Ascending aorta (tissue), 2 donors: ENCODE measurements around the gene LRRC37A3. TPM values are rescaled to one million over a fixed set of nuclear protein-coding genes. Genes with fewer than 3 reads are reported as not detected.
"Not testable (repeated sequence)": the region's sequence is repeated elsewhere in the genome, so short reads cannot be mapped to it uniquely, and the experiment has no call there.

Source experiments
- DNase-seq, 2 donors: peaks; one replicate each; pipeline ENCODE4 v3.0.0-alpha.2; 2019; ENCODE audit warnings: low spot score in 2 of 2
- H3K27ac ChIP-seq, 2 donors: fragments of 200-600 bp; sonication (generic); one replicate each; pipeline ENCODE4 v1.5.1; 2016 to 2017; ENCODE audit warnings: mild to moderate bottlenecking in 1 of 2
- H3K27me3 ChIP-seq: fragments of 200-600 bp; sonication (generic); one replicate; pipeline ENCODE4 v1.5.1; 2017
- H3K36me3 ChIP-seq, 2 donors: fragments of 200-600 bp; sonication (generic); one replicate each; pipeline ENCODE4 v1.5.1; 2016
- H3K4me1 ChIP-seq, 2 donors: fragments of 200-600 bp; sonication (generic); one replicate each; pipeline ENCODE4 v1.5.1; 2016 to 2017; ENCODE audit warnings: mild to moderate bottlenecking in 1 of 2
- H3K4me3 ChIP-seq, 2 donors: fragments of 200-600 bp; sonication (generic); one replicate each; pipeline ENCODE4 v1.5.1; 2016 to 2017; ENCODE audit warnings: mild to moderate bottlenecking in 1 of 2
- H3K9me3 ChIP-seq, 2 donors: fragments of 200-600 bp; sonication (generic); one replicate each; pipeline ENCODE4 v1.5.1; 2016
- intact Hi-C: fragments of 100-400 bp; cut with DNase I; formaldehyde crosslinking; loops from one replicate; pipeline ENCODE4 v1.15.1; 2023
- total RNA-seq: library from RNA; depleted of rRNA; stranded (reverse); fragments of >200 nt; gene quantifications from one replicate; pipeline ENCODE4 v1.1.0, GENCODE V29; 2016

LRRC37A3 gene
- total RNA-seq, 1 donor from 2014 or later, result 4.3 TPM

- H3K27me3 ChIP-seq, intact Hi-C loops, H3K4me1 ChIP-seq, H3K36me3 ChIP-seq, H3K9me3 ChIP-seq, H3K4me3 ChIP-seq: not testable (repeated sequence)
- DNase-seq, result peak in 1 of 2 donors; percentile 71
- peak overlapping the region in 1 of 2 donors; percentile 7 for H3K27ac ChIP-seq
Observed at GRCh38 chr17:64834060-64834459, 85.2 kb downstream of the LRRC37A3 start.

- H3K27ac ChIP-seq, H3K4me1 ChIP-seq, DNase-seq, intact Hi-C loops, H3K9me3 ChIP-seq, H3K27me3 ChIP-seq, H3K4me3 ChIP-seq, H3K36me3 ChIP-seq: not testable (repeated sequence)
Observed at GRCh38 chr17:64830631-64831040, 88.6 kb downstream of the LRRC37A3 start.

- H3K36me3 ChIP-seq, DNase-seq, H3K27me3 ChIP-seq, H3K4me1 ChIP-seq, H3K9me3 ChIP-seq, H3K4me3 ChIP-seq, H3K27ac ChIP-seq, intact Hi-C loops: not testable (repeated sequence)
Observed at GRCh38 chr17:64829824-64830630, 89.3 kb downstream of the LRRC37A3 start.

- H3K4me3 ChIP-seq, intact Hi-C loops, DNase-seq, H3K27me3 ChIP-seq, H3K4me1 ChIP-seq, H3K27ac ChIP-seq, H3K9me3 ChIP-seq: not testable (repeated sequence)
- peaks cover 13 to 15% of the 10 kb centered on the region in 2 donors for H3K36me3 ChIP-seq
Observed at GRCh38 chr17:64829068-64829467, 90.2 kb downstream of the LRRC37A3 start.

- intact Hi-C loops, H3K9me3 ChIP-seq, H3K4me3 ChIP-seq, H3K4me1 ChIP-seq, DNase-seq, H3K27ac ChIP-seq, H3K27me3 ChIP-seq: not testable (repeated sequence)
- H3K36me3 ChIP-seq, result peaks cover 36 to 49% of the 10 kb centered on the region in 2 donors
Observed at GRCh38 chr17:64818904-64819303, 100.4 kb downstream of the LRRC37A3 start.

GRCh38 chr17:64815833-64816198, 103.5 kb downstream of the LRRC37A3 start:
- H3K36me3 ChIP-seq, result peaks cover 16 to 22% of the 10 kb centered on the region in 2 donors
- H3K4me3 ChIP-seq, DNase-seq, intact Hi-C loops, H3K4me1 ChIP-seq, H3K9me3 ChIP-seq, H3K27ac ChIP-seq, H3K27me3 ChIP-seq: not testable (repeated sequence)

- H3K27me3 ChIP-seq, DNase-seq, H3K9me3 ChIP-seq, H3K27ac ChIP-seq, intact Hi-C loops, H3K4me3 ChIP-seq, H3K4me1 ChIP-seq: not testable (repeated sequence)
- peaks cover 13 to 16% of the 10 kb centered on the region in 2 donors for H3K36me3 ChIP-seq
Observed at GRCh38 chr17:64814993-64815832, 104.1 kb downstream of the LRRC37A3 start.

- intact Hi-C loops, H3K27me3 ChIP-seq, H3K36me3 ChIP-seq, H3K4me1 ChIP-seq, H3K9me3 ChIP-seq, H3K4me3 ChIP-seq: not testable (repeated sequence)
- peak overlapping the region; percentile 45 to 55 for H3K27ac ChIP-seq
- DNase-seq, result peak; percentile 65 to 87
Observed at GRCh38 chr17:64808178-64808977, 110.9 kb downstream of the LRRC37A3 start.

Other genes starting within 250 kb of the LRRC37A3 start
- 35.8 TPM for gene GNA13, start 137.3 kb upstream of the LRRC37A3 start, total RNA-seq
- gene RGS9, start 217.9 kb upstream of the LRRC37A3 start, total RNA-seq, result 0.21 TPM